A549 (cell line): Measurements from ENCODE around the gene GGCX. TPM values are rescaled to one million over a fixed set of nuclear protein-coding genes. Genes with fewer than 3 reads are reported as not detected.

Experiments
- ATAC-seq, 2 experiments: fragments of 200-7000 bp in 1 of 2; fragments of >200 bp in 1 of 2; cut with Nextera tagmentation in 1 of 2; cut with Tn5 transposase in 1 of 2; 3 replicates each; pipeline versions ENCODE4 v1.8.0 to v1.9.1; 2018 to 2020; ENCODE audit warnings: mild to moderate bottlenecking in 1 of 2, moderate library complexity in 1 of 2
- CTCF ChIA-PET: fragments of 300-600 bp; sonication (Branson Sonifier 250); formaldehyde crosslinking; extraction: SDS; loops from one replicate; lab custom pipeline; 2021; ENCODE audit warnings: antibody characterized with exemption, inconsistent platforms; lab: Yijun Ruan, JAX
- POLR2A ChIA-PET: fragments of 350-600 bp; formaldehyde crosslinking; extraction: SDS; loops from one replicate; lab custom pipeline; 2021; ENCODE audit warnings: antibody characterized with exemption, inconsistent platforms; lab: Yijun Ruan, JAX
- DNase-seq, 2 experiments: peaks; one replicate each; pipeline versions ENCODE4 v3.0.0 to v3.0.0-alpha.2; 2011 to 2016; ENCODE audit warnings: low read depth in 1 of 2, low spot score in 1 of 2
- FAIRE-seq: peaks from 2 replicates; lab custom pipeline; 2011; peaks lifted over from hg19 to GRCh38; lab: Jason Lieb, UNC
- H3K27ac ChIP-seq, 2 experiments: fragments of >200 bp; sonication (Bioruptor Twin); formaldehyde crosslinking; 3 replicates each; pipeline ENCODE4 v1.5.1; 2016 to 2017
- H3K4me1 ChIP-seq: fragments of >200 bp; sonication (Bioruptor Twin); formaldehyde crosslinking; 3 replicates; pipeline ENCODE4 v1.6.1; 2016
- H3K4me2 ChIP-seq: fragments of >200 bp; sonication (Bioruptor Twin); formaldehyde crosslinking; 3 replicates; pipeline ENCODE4 v1.6.1; 2016
- H3K4me3 ChIP-seq: fragments of >200 bp; sonication (Bioruptor Twin); formaldehyde crosslinking; 3 replicates; pipeline ENCODE4 v1.5.1; 2016
- H3K9me3 ChIP-seq: fragments of >200 bp; sonication (Bioruptor Twin); formaldehyde crosslinking; 3 replicates; pipeline ENCODE4 v1.6.1; 2016
- EHF ChIP-seq: fragments of 250-450 bp; sonication (Bioruptor Pico); IDR thresholded peaks from 2 replicates; pipeline ENCODE4 v1.5.0; 2020; ENCODE audit warnings: mild to moderate bottlenecking
- EHMT2 ChIP-seq: fragments of 200-600 bp; sonication (generic); IDR thresholded peaks from 2 replicates; pipeline ENCODE4 v1.6.1; 2016; ENCODE audit warnings: antibody characterized with exemption, low read depth, mild to moderate bottlenecking, moderate library complexity
- ELK1 ChIP-seq: fragments of 150-350 bp; IDR thresholded peaks from 2 replicates; pipeline ENCODE4 v1.6.1; 2014; ENCODE audit warnings: low read depth, mild to moderate bottlenecking, low read length
- ESRRA ChIP-seq: fragments of 150-350 bp; IDR thresholded peaks from 2 replicates; pipeline ENCODE4 v1.6.1; 2014; ENCODE audit warnings: mild to moderate bottlenecking, low read length, borderline replicate concordance
- GATA3 ChIP-seq: IDR thresholded peaks from 2 replicates; pipeline ENCODE4 v1.6.1; 2012; ENCODE audit warnings: borderline replicate concordance
- HES2 ChIP-seq: fragments of >200 bp; sonication (Bioruptor Twin); formaldehyde crosslinking; IDR thresholded peaks from 2 replicates; pipeline ENCODE4 v1.6.1; 2016
- HEYL ChIP-seq: fragments of 250-450 bp; sonication (Bioruptor Pico); IDR thresholded peaks from 2 replicates; pipeline ENCODE4 v1.8.0; 2021; ENCODE audit warnings: mild to moderate bottlenecking, moderate library complexity
- KDM1A ChIP-seq: fragments of 200-600 bp; sonication (generic); IDR thresholded peaks from 2 replicates; pipeline ENCODE4 v1.6.1; 2016; ENCODE audit warnings: low read depth, mild to moderate bottlenecking
- MAFK ChIP-seq: fragments of 450-650 bp; IDR thresholded peaks from 2 replicates; pipeline ENCODE4 v1.6.1; 2014; ENCODE audit not compliant: partially characterized antibody
- MAZ ChIP-seq: fragments of 150-350 bp; IDR thresholded peaks from 2 replicates; pipeline ENCODE4 v1.6.1; 2014; ENCODE audit warnings: antibody characterized with exemption, low read depth, low read length, borderline replicate concordance
- NFE2L2 ChIP-seq: fragments of 150-350 bp; conservative IDR thresholded peaks from 2 replicates; pipeline ENCODE4 v1.6.1; 2014; ENCODE audit warnings: low read length
- NPAS2 ChIP-seq: fragments of 250-450 bp; sonication (Bioruptor Pico); IDR thresholded peaks from 2 replicates; pipeline ENCODE4 v1.8.0; 2022; ENCODE audit warnings: mild to moderate bottlenecking, moderate library complexity, borderline replicate concordance
- NR3C1 ChIP-seq: fragments of >200 bp; sonication (Bioruptor Twin); formaldehyde crosslinking; IDR thresholded peaks from 3 replicates; pipeline ENCODE4 v1.6.1; 2017
- RFX5 ChIP-seq: fragments of 450-650 bp; IDR thresholded peaks from 2 replicates; pipeline ENCODE4 v1.7.1; 2014; ENCODE audit warnings: antibody characterized with exemption, mild to moderate bottlenecking, moderate library complexity
- SMC3 ChIP-seq: fragments of >200 bp; sonication (Bioruptor Twin); formaldehyde crosslinking; IDR thresholded peaks from 3 replicates; pipeline ENCODE4 v1.6.1; 2018; ENCODE audit warnings: inconsistent platforms
- ZC3H11A ChIP-seq: fragments of 450-650 bp; IDR thresholded peaks from 2 replicates; pipeline ENCODE4 v1.6.1; 2014; ENCODE audit warnings: antibody characterized with exemption, mild to moderate bottlenecking
- WGBS: methylation state at CpG from one replicate; pipeline ENCODE4 v1.1.6; 2017; ENCODE audit errors: missing lambda C conversion rate; 5-methylcytosine and 5-hydroxymethylcytosine counted together
- polyA plus RNA-seq, 4 experiments: library from polyadenylated mRNA; depleted of rRNA in 3 of 4; stranded (reverse); fragments of >200 nt; fragmentation: RNase III in 1 of 4; extraction: RNeasy Plus Mini Kit Qiagen cat#74134 plus additional on column Dnase treatment in 1 of 4; gene quantifications; 2 replicates in 3 of 4; 3 replicates in 1 of 4; pipeline ENCODE4 v1.2.3, GENCODE V29; 2011 to 2017
- TF ChIP-seq, protein P1 (sequence below): fragments of 450-650 bp; IDR thresholded peaks from 2 replicates; pipeline ENCODE4 v1.6.1; 2014; ENCODE audit warnings: antibody characterized with exemption
- TF ChIP-seq, protein P2 (sequence below): fragments of >200 bp; sonication (Bioruptor Twin); formaldehyde crosslinking; IDR thresholded peaks from 3 replicates; pipeline ENCODE4 v1.6.1; 2016

Gene GGCX
- polyA plus RNA-seq, 2 of the 4 experiments (the other 2 are of a cell fraction) = 39.0 to 55.1 TPM

GRCh38 chr2:85607268-85608215, 46.2 kb upstream of the GGCX start:
- FAIRE-seq = no peak
- no peak overlapping the region for H3K4me2 ChIP-seq
- 90% methylated on average over 9 of the region's 9 CpGs for WGBS
- H3K27ac ChIP-seq = no peak overlapping the region
- H3K4me3 ChIP-seq = no peak overlapping the region
- H3K4me1 ChIP-seq = peaks cover 25% of the 10 kb centered on the region; the same call in 2 of the 3 replicates
- DNase-seq = no peak
- POLR2A ChIA-PET = interaction anchor here (3.9 kb wide), 1 partner anchor 12 kb away, joined by 19 read pairs; the partner anchor contains the start of gene RNF181
- no peak for TF ChIP-seq NFE2L2
- TF ChIP-seq SMC3 = no peak
- TF ChIP-seq EHMT2 = no peak
- TF ChIP-seq ELK1 = no peak
- no peak for ATAC-seq
- CTCF ChIA-PET = interaction anchor here (1.0 to 1.2 kb wide), 2 partner anchors 15 to 29 kb away, joined by 3 read pairs; no protein-coding TSS in a partner anchor
- H3K9me3 ChIP-seq = no peaks in the 10 kb centered on the region

- FAIRE-seq (no peak), ATAC-seq (no peak), DNase-seq (no peak)
- H3K9me3 ChIP-seq = no peaks in the 10 kb centered on the region
- peaks cover 29% of the 10 kb centered on the region for H3K4me1 ChIP-seq
- no peak overlapping the region for H3K4me2 ChIP-seq
- TF ChIP-seq, protein P1, sequence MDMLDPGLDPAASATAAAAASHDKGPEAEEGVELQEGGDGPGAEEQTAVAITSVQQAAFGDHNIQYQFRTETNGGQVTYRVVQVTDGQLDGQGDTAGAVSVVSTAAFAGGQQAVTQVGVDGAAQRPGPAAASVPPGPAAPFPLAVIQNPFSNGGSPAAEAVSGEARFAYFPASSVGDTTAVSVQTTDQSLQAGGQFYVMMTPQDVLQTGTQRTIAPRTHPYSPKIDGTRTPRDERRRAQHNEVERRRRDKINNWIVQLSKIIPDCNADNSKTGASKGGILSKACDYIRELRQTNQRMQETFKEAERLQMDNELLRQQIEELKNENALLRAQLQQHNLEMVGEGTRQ = no peak
- TF ChIP-seq ESRRA (no peak), GATA3 (no peak), ZC3H11A (no peak), KDM1A (no peak), EHF (CRISPR knock-in tag) (no peak), NR3C1 (no peak), NPAS2 (no peak), MAFK (no peak), MAZ (no peak), RFX5 (no peak), HEYL (CRISPR knock-in tag) (no peak), HES2 (no peak)
- TF ChIP-seq, protein P2, sequence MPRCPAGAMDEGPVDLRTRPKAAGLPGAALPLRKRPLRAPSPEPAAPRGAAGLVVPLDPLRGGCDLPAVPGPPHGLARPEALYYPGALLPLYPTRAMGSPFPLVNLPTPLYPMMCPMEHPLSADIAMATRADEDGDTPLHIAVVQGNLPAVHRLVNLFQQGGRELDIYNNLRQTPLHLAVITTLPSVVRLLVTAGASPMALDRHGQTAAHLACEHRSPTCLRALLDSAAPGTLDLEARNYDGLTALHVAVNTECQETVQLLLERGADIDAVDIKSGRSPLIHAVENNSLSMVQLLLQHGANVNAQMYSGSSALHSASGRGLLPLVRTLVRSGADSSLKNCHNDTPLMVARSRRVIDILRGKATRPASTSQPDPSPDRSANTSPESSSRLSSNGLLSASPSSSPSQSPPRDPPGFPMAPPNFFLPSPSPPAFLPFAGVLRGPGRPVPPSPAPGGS = no peak
- CTCF ChIA-PET = interaction anchor here (0.8 to 2.6 kb wide), 8 partner anchors 9 to 187 kb away, joined by 3 to 8 read pairs (median 3); no protein-coding TSS in a partner anchor
- 91% methylated on average over 7 of the region's 7 CpGs for WGBS
- H3K4me3 ChIP-seq = no peak overlapping the region
- no peak overlapping the region for H3K27ac ChIP-seq
- POLR2A ChIA-PET = interaction anchor here (1.4 to 3.9 kb wide), 2 partner anchors 11 to 168 kb away, joined by 3 to 19 read pairs; partner anchors contain the start of gene RNF181
Measured at GRCh38 chr2:85606116-85606455, 44.8 kb upstream of the GGCX start.
